ENCODE results near the gene KMT2E.
"Not testable (repeated sequence)": the region's sequence is repeated elsewhere in the genome, so short reads cannot be mapped to it uniquely, and the experiment has no call there.

Gene KMT2E

GRCh38 chr7:105013816-105014692 lies at the start of gene KMT2E:
Gene KMT2E, plus strand, starts transcription at chr7:105014205. Its CDS starts 26,748 bp downstream, at chr7:105040953.
- DNase-seq (ENCODE audit: low spot score) = peak; percentile 91

- no peak for DNase-seq (ENCODE audit: low spot score)
Measured at GRCh38 chr7:104964626-104965236, 49.3 kb upstream of the KMT2E start.

- no peak for DNase-seq (ENCODE audit: low spot score)
Measured at GRCh38 chr7:104966022-104966421, 48.0 kb upstream of the KMT2E start.

GRCh38 chr7:104967088-104967487 lies 46.9 kb upstream of the KMT2E start:
- DNase-seq (ENCODE audit: low spot score) = no peak

GRCh38 chr7:104967595-104967994 lies 46.4 kb upstream of the KMT2E start:
- DNase-seq (ENCODE audit: low spot score) = peak; percentile 66

GRCh38 chr7:104968648-104969047 lies 45.4 kb upstream of the KMT2E start:
- DNase-seq (ENCODE audit: low spot score) = no peak

- no peak for DNase-seq (ENCODE audit: low spot score)
Measured at GRCh38 chr7:104969183-104969582, 44.8 kb upstream of the KMT2E start.

- DNase-seq (ENCODE audit: low spot score) = peak; percentile 46
Measured at GRCh38 chr7:104971290-104972071, 42.5 kb upstream of the KMT2E start.

GRCh38 chr7:104972500-104972899 lies 41.5 kb upstream of the KMT2E start:
- peak; percentile 60 for DNase-seq (ENCODE audit: low spot score)

- no peak for DNase-seq (ENCODE audit: low spot score)
Measured at GRCh38 chr7:104973227-104973626, 40.8 kb upstream of the KMT2E start.

GRCh38 chr7:104973909-104974415 lies 40.0 kb upstream of the KMT2E start:
- peak; percentile 72 for DNase-seq (ENCODE audit: low spot score)

- DNase-seq (ENCODE audit: low spot score) = not testable (repeated sequence)
Measured at GRCh38 chr7:104975553-104975952, 38.5 kb upstream of the KMT2E start.

GRCh38 chr7:104976966-104977636 lies 36.9 kb upstream of the KMT2E start:
- DNase-seq (ENCODE audit: low spot score) = no peak

GRCh38 chr7:104978460-104978859 lies 35.5 kb upstream of the KMT2E start:
- DNase-seq (ENCODE audit: low spot score) = no peak

GRCh38 chr7:104979167-104979841 lies 34.7 kb upstream of the KMT2E start:
- peak; percentile 40 for DNase-seq (ENCODE audit: low spot score)

GRCh38 chr7:104980440-104980839 lies 33.6 kb upstream of the KMT2E start:
- no peak for DNase-seq (ENCODE audit: low spot score)

- DNase-seq (ENCODE audit: low spot score) = peak; percentile 54
Measured at GRCh38 chr7:104980841-104981671, 32.9 kb upstream of the KMT2E start.

- no peak for DNase-seq (ENCODE audit: low spot score)
Measured at GRCh38 chr7:104981672-104982037, 32.4 kb upstream of the KMT2E start.

GRCh38 chr7:104982308-104983075 lies 31.5 kb upstream of the KMT2E start:
- no peak for DNase-seq (ENCODE audit: low spot score)
